ENCODE data around the gene SMOC2. TPM values are rescaled to one million over a fixed set of nuclear protein-coding genes. Genes with fewer than 3 reads are reported as not detected.

SMOC2 gene
- total and polyA plus RNA-seq, 2 donors = 61.1 to 176 TPM

DNA sequence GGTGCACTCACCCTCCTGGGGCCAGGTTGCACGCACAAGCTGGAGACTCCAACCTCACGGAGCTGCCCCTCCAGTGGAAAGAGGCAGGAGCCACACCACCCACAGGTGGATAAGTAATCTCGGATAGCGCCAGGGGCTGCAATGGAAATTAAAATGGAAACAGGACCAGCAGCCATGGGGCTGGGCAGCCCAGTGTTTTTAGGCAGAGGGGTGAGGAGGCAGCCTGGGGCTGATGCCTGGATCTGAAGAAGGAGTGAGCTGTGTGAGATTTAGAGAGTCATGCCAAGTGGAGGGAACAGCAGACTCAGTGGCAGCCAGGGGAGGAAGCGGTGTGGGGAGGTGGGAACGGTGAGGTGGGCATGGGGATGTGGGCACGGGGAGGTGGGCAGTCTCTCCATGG, 275.6 kb downstream of the SMOC2 start:
- WGBS = 95% methylated on average over 7 of the region's 7 CpGs
- Histone ChIP-seq H3K4me1 (ENCODE audit: insufficient read depth) (no peaks in the 10 kb centered on the region), H3K36me3 (ENCODE audit: insufficient read depth) (no peaks in the 10 kb centered on the region), H3K4me3 (ENCODE audit: low read depth, low read length) (no peak overlapping the region), H3K27ac (ENCODE audit: low read depth) (no peak overlapping the region)
- no peak for DNase-seq (ENCODE audit: extremely low spot score)

GRCh38 chr6:168717491-168717890, 276.5 kb downstream of the SMOC2 start:
- no peak for DNase-seq (ENCODE audit: extremely low spot score)
- 88% methylated on average over 22 of the region's 22 CpGs for WGBS
- H3K27ac ChIP-seq (ENCODE audit: low read depth) = no peak overlapping the region

More at GRCh38 chr6:168717491-168717890, 276.5 kb downstream of the SMOC2 start:
- H3K4me1 ChIP-seq (ENCODE audit: insufficient read depth) = no peaks in the 10 kb centered on the region
- H3K36me3 ChIP-seq (ENCODE audit: insufficient read depth) = no peaks in the 10 kb centered on the region
- H3K4me3 ChIP-seq (ENCODE audit: low read depth, low read length) = no peak overlapping the region

Other genes starting within 250 kb of the SMOC2 start
- 4.0 TPM for gene DACT2, start 121.4 kb upstream of the SMOC2 start, total RNA-seq
- gene DACT2, start 121.4 kb upstream of the SMOC2 start, polyA plus RNA-seq = 0.60 TPM

All from urinary bladder (tissue), 4 donors.